Endodermal cell (in vitro differentiated cells): Measurements from ENCODE around the gene INPP5K. TPM values are rescaled to one million over a fixed set of nuclear protein-coding genes. Genes with fewer than 3 reads are reported as not detected.
"Not testable (repeated sequence)": the region's sequence is repeated elsewhere in the genome, so short reads cannot be mapped to it uniquely, and the experiment has no call there.

ENCODE experiments used
- DNase-seq: peaks from one replicate; pipeline ENCODE4 v3.0.0-alpha.2; 2017
- H3K27ac ChIP-seq: 2 replicates; pipeline ENCODE4 v1.5.1; 2013; ENCODE audit warnings: mild to moderate bottlenecking, low read depth, low read length, moderate library complexity
- H3K27me3 ChIP-seq: 2 replicates; pipeline ENCODE4 v1.6.1; 2013; ENCODE audit warnings: mild to moderate bottlenecking, low read length, moderate library complexity; ENCODE audit not compliant: insufficient read depth, control insufficient read depth, poor library complexity, severe bottlenecking
- H3K36me3 ChIP-seq: 2 replicates; pipeline ENCODE4 v1.7.0; 2013; ENCODE audit warnings: mild to moderate bottlenecking, low read length, moderate library complexity; ENCODE audit not compliant: control insufficient read depth, insufficient read depth
- H3K4me1 ChIP-seq: one replicate; pipeline ENCODE4 v1.7.0; 2013; ENCODE audit warnings: low read length; ENCODE audit not compliant: control insufficient read depth, insufficient read depth
- H3K4me3 ChIP-seq: 2 replicates; pipeline ENCODE4 v1.5.1; 2013; ENCODE audit warnings: mild to moderate bottlenecking, low read length, moderate library complexity
- H3K9ac ChIP-seq: 2 replicates; pipeline ENCODE4 v1.6.1; 2013; ENCODE audit warnings: mild to moderate bottlenecking, low read length, moderate library complexity; ENCODE audit not compliant: poor library complexity, severe bottlenecking; ENCODE audit errors: extremely low read depth
- H3K9me3 ChIP-seq: 2 replicates; pipeline ENCODE4 v1.6.1; 2013; ENCODE audit warnings: mild to moderate bottlenecking, low read length, moderate library complexity; ENCODE audit not compliant: control insufficient read depth
- H3K27ac Mint-ChIP-seq: 2 replicates; pipeline ENCODE4 v1.8.0; 2020; ENCODE audit warnings: mixed read lengths
- H3K27me3 Mint-ChIP-seq: 2 replicates; pipeline ENCODE4 v1.8.0; 2021; ENCODE audit warnings: mild to moderate bottlenecking, mixed read lengths; ENCODE audit not compliant: insufficient read depth
- H3K36me3 Mint-ChIP-seq: 2 replicates; pipeline ENCODE4 v1.8.0; 2020; ENCODE audit warnings: low read depth, mixed read lengths
- H3K4me1 Mint-ChIP-seq: 2 replicates; pipeline ENCODE4 v1.8.0; 2020; ENCODE audit warnings: mixed read lengths
- H3K4me3 Mint-ChIP-seq: 2 replicates; pipeline ENCODE4 v1.8.0; 2020; ENCODE audit warnings: mild to moderate bottlenecking, moderate library complexity, mixed read lengths
- H3K9me3 Mint-ChIP-seq: 2 replicates; pipeline ENCODE4 v1.8.0; 2020; ENCODE audit warnings: mild to moderate bottlenecking, mixed read lengths
- CTCF ChIP-seq: fragments of 200-600 bp; sonication (generic); conservative IDR thresholded peaks from 2 replicates; pipeline ENCODE4 v1.5.0; 2021; ENCODE audit warnings: antibody characterized with exemption, mild to moderate bottlenecking
- WGBS, 2 experiments: methylation state at CpG; one replicate each; pipeline versions ENCODE4 v1.1.5 to v1.1.7; 2013; ENCODE audit warnings: missing lambda C conversion rate in 2 of 2, mixed read lengths in 1 of 2; ENCODE audit not compliant: insufficient coverage in 1 of 2, insufficient read length in 1 of 2; 5-methylcytosine and 5-hydroxymethylcytosine counted together
- total RNA-seq, 2 donors: library from RNA; stranded (reverse); fragmentation: NEBNext Ultra II Directional in 1 of 2; extraction: Animal tissue kit (Norgen Biotek cat#: 25700) in 1 of 2; gene quantifications; 2 replicates in 1 of 2; 3 replicates in 1 of 2; pipeline ENCODE4 v1.2.1, GENCODE V29; 2021

The INPP5K gene
- total RNA-seq, 2 donors from 2014 or later = 22.2 to 30.0 TPM

GRCh38 chr17:1449412-1449967, 66.9 kb downstream of the INPP5K start:
- Mint-ChIP-seq H3K9me3 (no peaks in the 10 kb centered on the region), H3K27me3 (no peaks in the 10 kb centered on the region), H3K4me1 (peaks cover 2% of the 10 kb centered on the region), H3K27ac (no peak overlapping the region), H3K36me3 (peaks cover 55% of the 10 kb centered on the region), H3K4me3 (no peak overlapping the region)
- 80 to 91% methylated on average over 2 to 5 of the region's 5 CpGs for WGBS, 2 experiments
- no peak for TF ChIP-seq CTCF
- no peak overlapping the region for H3K27ac ChIP-seq
- H3K4me3 ChIP-seq = no peak overlapping the region
- peaks cover 59% of the 10 kb centered on the region for H3K36me3 ChIP-seq
- no peaks in the 10 kb centered on the region for H3K27me3 ChIP-seq
- no peak for DNase-seq
- no peaks in the 10 kb centered on the region for H3K9me3 ChIP-seq
- no peaks in the 10 kb centered on the region for H3K4me1 ChIP-seq
- H3K9ac ChIP-seq = no peak overlapping the region

- H3K9me3 Mint-ChIP-seq = no peaks in the 10 kb centered on the region
- 96 to 97% methylated on average over 7 of the region's 7 CpGs for WGBS, 2 experiments
- H3K36me3 Mint-ChIP-seq = peaks cover 51% of the 10 kb centered on the region
- no peaks in the 10 kb centered on the region for H3K27me3 Mint-ChIP-seq
- TF ChIP-seq CTCF = no peak
- H3K4me3 Mint-ChIP-seq = no peak overlapping the region
- peaks cover 53% of the 10 kb centered on the region for H3K36me3 ChIP-seq
- H3K4me1 ChIP-seq = no peaks in the 10 kb centered on the region
- H3K4me1 Mint-ChIP-seq = no peaks in the 10 kb centered on the region
- no peaks in the 10 kb centered on the region for H3K27me3 ChIP-seq
- no peak overlapping the region for H3K27ac ChIP-seq
- DNase-seq = no peak
- no peak overlapping the region for H3K9ac ChIP-seq
- no peak overlapping the region for H3K27ac Mint-ChIP-seq
- no peaks in the 10 kb centered on the region for H3K9me3 ChIP-seq
- no peak overlapping the region for H3K4me3 ChIP-seq
Observed at GRCh38 chr17:1447052-1447451, 69.4 kb downstream of the INPP5K start.

- peaks cover 52% of the 10 kb centered on the region for H3K36me3 ChIP-seq
- H3K27ac ChIP-seq = no peak overlapping the region
- H3K9ac ChIP-seq = no peak overlapping the region
- H3K27me3 Mint-ChIP-seq = no peaks in the 10 kb centered on the region
- WGBS, 2 experiments = 96 to 98% methylated on average over 8 to 12 of the region's 12 CpGs
- no peak for DNase-seq
- H3K4me1 Mint-ChIP-seq = no peaks in the 10 kb centered on the region
- no peaks in the 10 kb centered on the region for H3K27me3 ChIP-seq
- H3K9me3 Mint-ChIP-seq = no peaks in the 10 kb centered on the region
- peaks cover 50% of the 10 kb centered on the region for H3K36me3 Mint-ChIP-seq
- no peaks in the 10 kb centered on the region for H3K4me1 ChIP-seq
- no peaks in the 10 kb centered on the region for H3K9me3 ChIP-seq
- TF ChIP-seq CTCF = no peak
- no peak overlapping the region for H3K4me3 Mint-ChIP-seq
- no peak overlapping the region for H3K4me3 ChIP-seq
- H3K27ac Mint-ChIP-seq = peak overlapping the region; percentile 11
Observed at GRCh38 chr17:1446201-1446600, 70.2 kb downstream of the INPP5K start.

GRCh38 chr17:1445695-1446094, 70.7 kb downstream of the INPP5K start:
- DNase-seq, H3K27ac Mint-ChIP-seq, H3K9me3 ChIP-seq, H3K27ac ChIP-seq, H3K4me1 ChIP-seq, H3K27me3 Mint-ChIP-seq, H3K4me1 Mint-ChIP-seq, H3K9ac ChIP-seq, H3K9me3 Mint-ChIP-seq, H3K4me3 ChIP-seq, H3K27me3 ChIP-seq, H3K4me3 Mint-ChIP-seq: not testable (repeated sequence)
- peaks cover 57% of the 10 kb centered on the region for H3K36me3 ChIP-seq
- peaks cover 54% of the 10 kb centered on the region for H3K36me3 Mint-ChIP-seq
- WGBS, 2 experiments = 96 to 100% methylated on average over 3 to 4 of the region's 4 CpGs
